GM18870 (cell line): Measurements from ENCODE around the gene SHC4.
A peak's percentile ranks its signal among the peaks of the same experiment; 100 is the strongest.
"Not testable (repeated sequence)": the region's sequence is repeated elsewhere in the genome, so short reads cannot be mapped to it uniquely, and the experiment has no call there.

Experiments
- ATAC-seq: cut with Tn5 transposase; IDR thresholded peaks from one replicate; pipeline ENCODE4 v1.9.1; 2021; ENCODE audit warnings: moderate library complexity; ENCODE audit not compliant: unreplicated experiment

SHC4 gene

DNA sequence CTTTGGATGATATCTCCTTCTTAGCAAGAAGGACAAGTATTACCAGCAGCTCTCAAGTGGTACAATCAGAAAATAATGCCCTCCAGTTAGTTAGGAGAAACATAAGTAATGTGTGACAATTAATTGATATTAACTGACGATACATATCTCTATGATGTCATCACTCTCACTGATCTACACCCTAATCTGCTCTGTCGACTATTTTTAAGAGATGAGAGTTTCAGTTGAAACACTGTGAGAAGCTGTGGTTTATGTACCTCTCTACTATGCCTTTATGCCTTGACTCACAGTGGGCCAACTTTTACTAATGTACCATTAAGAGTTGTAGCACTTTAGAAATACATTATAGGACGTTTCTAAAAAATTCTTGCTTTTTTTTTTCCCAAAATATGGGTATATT, 161.5 kb downstream of the SHC4 start:
- no peak for ATAC-seq

DNA sequence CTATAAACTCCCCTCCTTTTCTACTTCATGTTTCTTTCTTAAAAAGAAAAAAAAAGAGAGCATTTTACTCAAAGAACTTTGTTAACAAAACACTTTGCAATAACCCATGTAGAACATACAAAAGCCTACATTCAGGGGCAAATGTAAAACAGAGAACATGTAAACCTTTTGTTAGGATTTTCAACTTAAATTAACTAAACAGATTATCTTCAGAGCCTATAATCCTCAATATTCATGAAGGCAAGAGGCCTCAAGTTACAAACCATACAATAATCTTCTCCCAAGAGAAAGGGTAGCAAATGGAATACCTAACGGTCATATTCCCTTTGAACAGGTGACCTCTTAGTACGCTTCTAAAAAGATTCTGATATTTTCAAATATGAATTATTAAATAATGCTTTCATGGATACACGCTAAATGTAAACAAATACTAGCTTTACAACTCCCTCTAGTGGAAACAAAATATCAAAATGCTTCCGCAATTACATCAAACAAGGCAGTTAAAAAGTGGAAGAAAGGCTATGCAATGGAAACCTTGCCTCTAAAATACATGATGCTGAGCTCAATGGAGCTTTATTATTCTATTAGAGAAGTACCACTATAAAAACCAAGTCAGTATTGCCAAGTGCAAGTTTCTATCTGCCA, 162.8 kb downstream of the SHC4 start:
- ATAC-seq, result no peak

GRCh38 chr15:48800245-48800644, 163.5 kb downstream of the SHC4 start:
- no peak for ATAC-seq

DNA sequence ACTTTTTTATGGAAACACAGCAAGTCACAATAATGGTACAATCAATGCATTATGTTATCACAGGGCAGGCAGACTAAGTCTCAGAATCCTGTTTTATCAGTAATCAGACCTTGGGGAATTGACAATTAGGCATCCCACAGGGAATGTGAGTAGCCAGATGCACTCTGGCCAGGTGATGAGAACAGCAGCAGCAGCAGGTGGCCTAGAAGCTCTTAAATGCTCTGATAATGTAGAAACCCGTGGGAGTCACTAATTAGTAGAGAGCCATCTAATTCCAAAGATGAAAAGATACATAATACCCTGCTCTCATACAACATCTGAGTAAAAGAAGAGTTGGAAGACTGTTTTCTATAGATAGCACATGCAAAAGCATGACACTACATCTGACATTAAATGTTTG, 165.4 kb downstream of the SHC4 start:
- ATAC-seq, result no peak

GRCh38 chr15:48796930-48797329, 166.8 kb downstream of the SHC4 start:
- ATAC-seq, result peak; percentile 42

GRCh38 chr15:48796521-48796920, 167.2 kb downstream of the SHC4 start:
- no peak for ATAC-seq

DNA sequence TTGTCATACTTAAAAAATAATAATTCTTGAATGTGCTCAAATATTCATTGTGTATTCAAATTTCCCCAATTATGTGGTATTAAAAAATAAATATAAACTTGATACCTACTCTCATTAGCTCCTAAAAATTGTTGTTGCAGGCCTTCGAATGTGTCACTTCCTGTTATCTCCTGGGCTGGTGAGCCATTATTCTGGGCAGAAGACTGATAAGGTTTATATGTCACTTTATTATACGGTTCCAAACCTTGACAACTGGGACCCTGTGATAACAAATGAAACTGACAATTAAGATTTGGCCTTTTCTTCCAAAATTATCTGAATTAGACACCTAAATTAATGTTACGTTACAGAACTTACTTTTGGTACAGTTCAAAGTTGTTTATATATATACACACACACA, 167.8 kb downstream of the SHC4 start:
- no peak for ATAC-seq

GRCh38 chr15:48794697-48795134, 169.0 kb downstream of the SHC4 start:
- peak; percentile 88 for ATAC-seq

DNA sequence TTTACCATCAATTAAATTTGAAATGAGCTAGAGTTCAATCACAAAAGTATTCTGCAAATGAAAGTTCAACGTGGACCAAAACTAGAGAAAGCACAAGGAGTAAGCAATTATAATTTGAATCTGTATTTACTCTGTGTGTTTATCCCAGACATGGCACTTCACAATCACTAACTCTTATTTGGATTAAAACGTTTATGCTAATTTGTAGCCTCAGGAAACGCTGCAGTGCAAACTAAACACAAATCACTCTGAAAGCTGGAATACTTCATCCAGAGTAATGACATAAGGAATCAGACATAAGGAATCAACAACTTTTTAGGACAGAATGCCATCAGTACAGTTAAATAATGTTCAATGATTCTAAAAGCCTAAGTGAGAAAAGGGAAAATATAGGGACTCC, 171.3 kb downstream of the SHC4 start:
- ATAC-seq, result no peak

GRCh38 chr15:48790466-48791115, 173.1 kb downstream of the SHC4 start:
- not testable (repeated sequence) for ATAC-seq

DNA sequence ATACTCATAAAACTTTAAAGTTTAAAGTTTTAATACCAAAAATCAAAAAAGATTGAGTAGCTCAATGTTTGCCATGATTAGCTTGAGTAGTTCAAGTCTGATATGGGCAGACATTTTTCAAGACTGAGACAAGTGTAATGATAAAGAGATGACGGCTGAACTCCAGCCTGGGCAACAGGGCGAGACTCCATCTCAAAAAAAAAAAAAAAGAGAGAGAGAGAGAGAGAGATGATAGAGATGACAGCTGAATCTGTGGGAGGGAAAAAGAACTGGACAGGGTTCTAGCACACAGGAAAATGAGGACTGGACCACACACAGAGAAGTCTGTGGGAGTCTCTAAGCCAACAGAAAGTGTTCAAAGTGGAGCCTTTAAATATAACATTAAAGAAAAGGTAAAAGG, 178.0 kb downstream of the SHC4 start:
- no peak for ATAC-seq

DNA sequence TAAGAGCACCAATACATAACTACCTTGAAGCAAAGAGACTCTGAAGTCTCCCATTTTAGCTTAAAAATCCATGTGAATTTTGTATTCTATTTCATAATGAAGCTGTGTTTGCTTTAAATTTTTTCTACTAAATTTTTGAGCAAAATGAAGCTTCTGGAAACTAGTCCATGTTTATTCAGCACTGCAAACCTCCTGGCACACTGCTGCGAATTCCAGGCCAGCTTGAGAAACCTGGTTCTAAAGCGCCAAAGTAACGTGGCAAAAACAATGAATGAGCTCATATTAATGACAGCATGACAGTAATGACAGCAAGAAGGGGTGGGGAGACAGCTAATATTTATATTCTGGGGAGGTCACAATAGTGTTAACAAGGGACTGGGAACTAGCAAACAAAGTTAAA, 178.5 kb downstream of the SHC4 start:
- no peak for ATAC-seq

- no peak for ATAC-seq
Observed at GRCh38 chr15:48784756-48785155, 179.0 kb downstream of the SHC4 start.

- no peak for ATAC-seq
Observed at GRCh38 chr15:48782911-48783310, 180.8 kb downstream of the SHC4 start.

DNA sequence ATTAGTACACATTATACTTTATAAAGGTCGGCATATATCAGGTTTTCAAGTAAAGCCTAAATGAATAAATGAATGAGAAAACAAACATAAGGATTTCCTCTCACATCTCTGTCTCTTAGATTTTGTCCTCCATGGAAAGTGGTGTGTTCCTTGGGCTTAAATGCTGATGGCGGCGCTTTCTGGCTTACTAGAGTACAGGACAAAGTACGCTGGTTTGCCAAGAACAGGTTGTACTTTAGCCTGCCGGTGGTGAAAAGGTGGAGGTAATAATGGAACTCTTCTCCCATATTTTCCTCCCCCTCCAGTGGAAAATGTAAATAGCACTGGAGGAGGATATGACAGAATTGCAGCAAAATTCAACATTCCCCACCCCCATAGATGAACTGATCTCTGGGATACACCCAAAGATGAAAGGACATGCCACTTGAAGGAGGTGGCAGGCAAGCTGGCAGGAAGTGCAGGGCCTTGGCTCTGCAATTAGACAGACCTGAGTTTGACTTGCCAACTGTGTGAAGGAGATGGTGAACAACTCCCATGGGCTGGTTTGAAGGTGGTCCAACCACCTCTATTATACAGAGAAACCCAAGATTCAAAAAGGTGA, 182.1 kb downstream of the SHC4 start:
- ATAC-seq, result no peak

GRCh38 chr15:48781017-48781416, 182.7 kb downstream of the SHC4 start:
- ATAC-seq, result no peak

DNA sequence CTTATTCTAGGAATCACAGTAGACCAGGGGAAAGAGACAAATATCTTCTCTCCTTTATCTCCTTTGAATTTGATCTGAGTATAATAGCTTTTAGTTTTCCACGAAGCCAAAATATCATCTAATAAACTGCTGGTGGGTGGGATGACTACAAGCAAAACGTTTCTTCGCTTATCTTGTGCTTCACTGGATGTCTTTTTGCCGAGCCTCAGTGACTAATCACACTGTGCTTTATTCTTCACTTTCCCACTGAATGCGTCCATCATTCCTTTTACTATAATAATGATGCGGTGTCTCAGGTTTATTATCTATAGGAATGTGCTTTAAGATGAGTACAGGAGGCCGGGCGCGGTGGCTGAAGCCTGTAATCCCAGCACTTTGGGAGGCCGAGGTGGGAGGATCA, 185.4 kb downstream of the SHC4 start:
- ATAC-seq, result no peak

GRCh38 chr15:48777645-48778330, 185.9 kb downstream of the SHC4 start:
- no peak for ATAC-seq

DNA sequence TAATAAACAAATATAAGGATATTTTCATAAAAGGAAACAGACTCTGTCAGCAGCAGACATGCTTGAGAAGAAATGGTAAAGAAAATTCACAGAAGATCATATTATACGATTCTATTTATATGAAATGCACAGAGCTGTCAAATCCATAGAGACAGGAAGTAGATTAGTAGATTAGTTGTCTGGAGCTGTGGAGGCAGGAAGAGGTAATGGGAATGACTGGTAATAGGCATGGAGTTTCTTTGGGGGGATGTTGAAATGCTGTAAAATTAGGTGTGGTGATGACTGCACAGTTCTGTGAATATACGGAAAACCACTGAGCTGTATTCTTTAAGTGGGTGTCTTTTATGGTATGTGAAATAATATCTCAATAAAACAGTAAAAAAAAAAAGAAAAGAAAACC, 188.2 kb downstream of the SHC4 start:
- ATAC-seq, result no peak

DNA sequence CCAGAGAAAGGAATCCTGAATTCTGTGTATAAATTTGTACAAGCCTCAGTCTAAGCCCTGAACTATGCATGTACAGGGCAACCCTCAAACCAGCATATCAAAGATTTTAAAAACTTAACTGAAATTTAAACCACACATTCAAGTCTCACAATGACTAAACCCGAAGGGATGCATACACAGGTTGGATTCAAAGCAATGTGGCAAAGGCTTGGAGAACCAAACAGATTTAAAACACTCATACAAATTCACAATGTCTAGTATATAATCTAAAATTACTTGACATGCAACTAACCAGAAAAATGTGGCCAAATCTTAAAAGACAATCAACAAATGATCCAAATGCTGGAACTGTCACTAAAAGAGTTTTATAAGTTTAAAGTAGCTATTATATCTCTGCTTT, 189.2 kb downstream of the SHC4 start:
- ATAC-seq, result no peak
